Activated B cell treated with CpG ODN at 0.5 μM for 24 hours (primary cell): ENCODE results near the gene CLC. TPM values are rescaled to one million over a fixed set of nuclear protein-coding genes. Genes with fewer than 3 reads are reported as not detected.

Experiments used
- ATAC-seq: fragments of 200-7000 bp; cut with Tn5 transposase; one replicate; pipeline ENCODE4 v1.10.0; 2021; ENCODE audit warnings: low read depth, mild to moderate bottlenecking, moderate library complexity
- CTCF ChIA-PET: fragments of 350-600 bp; sonication (Branson Sonifier 250); formaldehyde crosslinking; loops from one replicate; lab custom pipeline; 2021; ENCODE audit warnings: antibody characterized with exemption; lab: Charles Lee
- POLR2A ChIA-PET: fragments of 350-600 bp; sonication (Branson Sonifier 250); formaldehyde crosslinking; loops from one replicate; lab custom pipeline; 2021; ENCODE audit warnings: antibody characterized with exemption; lab: Charles Lee
- DNase-seq: peaks from one replicate; pipeline ENCODE4 v3.0.0; 2022
- H3K27ac Mint-ChIP-seq: one replicate; pipeline ENCODE4 v1.8.0; 2020; ENCODE audit warnings: mixed read lengths
- H3K27me3 Mint-ChIP-seq: one replicate; pipeline ENCODE4 v1.8.0; 2021; ENCODE audit warnings: mixed read lengths
- H3K36me3 Mint-ChIP-seq: one replicate; pipeline ENCODE4 v1.8.0; 2021; ENCODE audit warnings: low read depth, mixed read lengths
- H3K4me1 Mint-ChIP-seq: one replicate; pipeline ENCODE4 v1.8.0; 2021; ENCODE audit warnings: mixed read lengths
- H3K4me3 Mint-ChIP-seq: one replicate; pipeline ENCODE4 v1.8.0; 2020; ENCODE audit warnings: mild to moderate bottlenecking, mixed read lengths
- H3K9me3 Mint-ChIP-seq: one replicate; pipeline ENCODE4 v1.8.0; 2020; ENCODE audit warnings: mixed read lengths
- intact Hi-C: fragments of 100-400 bp; cut with micrococcal nuclease; formaldehyde crosslinking; loops from one replicate; pipeline ENCODE4 v1.15.1; 2024
- total RNA-seq: library from RNA; stranded (reverse); gene quantifications from 2 replicates; pipeline ENCODE4 v1.2.3, GENCODE V29; 2022
- TF ChIP-seq, protein P1 (sequence below): fragments of 200-600 bp; IDR thresholded peaks from one replicate; pipeline ENCODE4 v1.8.0; 2022; ENCODE audit warnings: antibody characterized with exemption, mild to moderate bottlenecking

CLC gene
- not detected in 2 replicates for total RNA-seq

DNA sequence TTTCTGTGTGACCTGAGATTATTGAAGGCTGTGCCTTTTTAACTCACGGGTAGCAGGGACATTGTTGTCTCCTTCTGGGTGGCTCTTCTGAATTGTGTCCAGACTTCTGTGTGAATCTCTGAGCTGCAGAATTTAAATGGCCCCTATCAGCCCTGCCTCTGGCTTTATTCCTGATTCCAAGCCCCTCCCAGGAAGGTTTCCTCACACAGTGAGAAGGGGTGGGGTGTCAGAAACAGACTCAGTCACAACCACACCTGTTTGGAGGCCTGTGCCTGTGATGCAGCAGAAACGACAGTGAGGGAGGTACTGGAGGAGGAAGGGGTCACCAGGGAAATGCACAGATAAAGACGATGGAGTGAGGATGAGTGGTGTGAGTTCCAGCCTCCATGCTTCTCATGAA is at the start of gene CLC:
TSS of gene CLC (minus strand) at position 139 of the 400 bp plus-strand sequence. CDS start at position 62, 77 bp downstream.
- no peak within 1 kb of the TSS for H3K27ac Mint-ChIP-seq
- no peaks in the 10 kb centered on the region for H3K36me3 Mint-ChIP-seq
- peaks cover 29% of the 10 kb centered on the region for H3K27me3 Mint-ChIP-seq
- TF ChIP-seq, protein P1, sequence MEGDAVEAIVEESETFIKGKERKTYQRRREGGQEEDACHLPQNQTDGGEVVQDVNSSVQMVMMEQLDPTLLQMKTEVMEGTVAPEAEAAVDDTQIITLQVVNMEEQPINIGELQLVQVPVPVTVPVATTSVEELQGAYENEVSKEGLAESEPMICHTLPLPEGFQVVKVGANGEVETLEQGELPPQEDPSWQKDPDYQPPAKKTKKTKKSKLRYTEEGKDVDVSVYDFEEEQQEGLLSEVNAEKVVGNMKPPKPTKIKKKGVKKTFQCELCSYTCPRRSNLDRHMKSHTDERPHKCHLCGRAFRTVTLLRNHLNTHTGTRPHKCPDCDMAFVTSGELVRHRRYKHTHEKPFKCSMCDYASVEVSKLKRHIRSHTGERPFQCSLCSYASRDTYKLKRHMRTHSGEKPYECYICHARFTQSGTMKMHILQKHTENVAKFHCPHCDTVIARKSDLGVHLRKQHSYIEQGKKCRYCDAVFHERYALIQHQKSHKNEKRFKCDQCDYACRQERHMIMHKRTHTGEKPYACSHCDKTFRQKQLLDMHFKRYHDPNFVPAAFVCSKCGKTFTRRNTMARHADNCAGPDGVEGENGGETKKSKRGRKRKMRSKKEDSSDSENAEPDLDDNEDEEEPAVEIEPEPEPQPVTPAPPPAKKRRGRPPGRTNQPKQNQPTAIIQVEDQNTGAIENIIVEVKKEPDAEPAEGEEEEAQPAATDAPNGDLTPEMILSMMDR: no peak
- ATAC-seq (no peak), DNase-seq (no peak)
- no peak within 1 kb of the TSS for H3K4me3 Mint-ChIP-seq
- ChIA-PET POLR2A (no interaction called here), CTCF (no interaction called here)
- H3K4me1 Mint-ChIP-seq: no peaks in the 10 kb centered on the region
- no peaks in the 10 kb centered on the region for H3K9me3 Mint-ChIP-seq
- intact Hi-C loops: no loop called here

DNA sequence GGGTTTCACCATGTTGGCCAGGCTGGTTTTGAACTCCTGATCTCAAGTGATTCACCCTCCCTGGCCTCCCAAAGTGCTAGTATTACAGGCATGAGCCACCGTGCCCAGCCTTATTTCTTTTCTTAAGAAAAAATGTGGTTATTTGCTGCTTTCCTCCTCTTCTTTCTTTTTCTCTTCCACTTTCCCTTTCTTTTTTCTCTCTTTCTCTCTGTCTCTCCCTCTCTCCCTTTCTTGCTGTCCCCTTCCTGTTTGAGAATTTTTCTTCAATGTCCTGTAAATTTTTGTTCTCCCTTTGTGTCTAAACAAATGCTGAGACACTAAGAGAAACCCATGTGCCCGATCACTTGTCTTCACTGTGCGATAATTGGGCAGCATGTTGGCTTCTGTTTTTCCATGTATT is 43.1 kb upstream of the CLC start:
- DNase-seq: no peak
- ChIA-PET CTCF (no interaction called here), POLR2A (no interaction called here)
- no peak for ATAC-seq
- Mint-ChIP-seq H3K27me3 (peaks cover 35% of the 10 kb centered on the region), H3K27ac (no peak overlapping the region), H3K4me1 (no peaks in the 10 kb centered on the region), H3K9me3 (no peaks in the 10 kb centered on the region), H3K36me3 (no peaks in the 10 kb centered on the region), H3K4me3 (no peak overlapping the region)
- intact Hi-C loops: no loop called here
- TF ChIP-seq, protein P1: no peak

DNA sequence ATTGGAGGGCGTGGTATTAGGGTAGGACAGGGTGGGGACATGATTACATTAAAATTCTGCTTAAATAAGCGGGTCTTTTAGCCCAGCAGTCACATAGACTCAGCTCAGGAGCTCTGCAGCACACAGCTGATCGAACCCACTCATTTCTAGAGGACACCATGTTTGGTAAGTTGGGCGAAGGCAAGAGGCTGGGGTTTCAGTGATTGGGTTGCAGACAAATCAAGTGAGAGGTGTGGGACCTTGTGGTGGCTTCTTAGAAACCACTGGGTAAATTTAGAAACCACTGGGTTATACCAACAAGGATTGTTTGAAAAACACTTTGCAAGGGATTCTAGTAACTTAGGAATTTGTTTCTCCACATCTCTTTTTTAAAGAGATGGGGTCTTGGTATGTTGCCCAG is 40.9 kb upstream of the CLC start, which contains the start of gene LEUTX:
TSS of gene LEUTX (plus strand) at position 92 of the 400 bp plus-strand sequence. CDS start at position 159, 67 bp downstream.
- intact Hi-C loops: no loop called here
- ATAC-seq (no peak), DNase-seq (no peak)
- ChIA-PET CTCF (no interaction called here), POLR2A (no interaction called here)
- Mint-ChIP-seq H3K36me3 (no peaks in the 10 kb centered on the region), H3K9me3 (no peaks in the 10 kb centered on the region), H3K27me3 (peaks cover 19% of the 10 kb centered on the region), H3K4me1 (no peaks in the 10 kb centered on the region), H3K27ac (no peak within 1 kb of the TSS), H3K4me3 (no peak within 1 kb of the TSS)
- TF ChIP-seq, protein P1: no peak

DNA sequence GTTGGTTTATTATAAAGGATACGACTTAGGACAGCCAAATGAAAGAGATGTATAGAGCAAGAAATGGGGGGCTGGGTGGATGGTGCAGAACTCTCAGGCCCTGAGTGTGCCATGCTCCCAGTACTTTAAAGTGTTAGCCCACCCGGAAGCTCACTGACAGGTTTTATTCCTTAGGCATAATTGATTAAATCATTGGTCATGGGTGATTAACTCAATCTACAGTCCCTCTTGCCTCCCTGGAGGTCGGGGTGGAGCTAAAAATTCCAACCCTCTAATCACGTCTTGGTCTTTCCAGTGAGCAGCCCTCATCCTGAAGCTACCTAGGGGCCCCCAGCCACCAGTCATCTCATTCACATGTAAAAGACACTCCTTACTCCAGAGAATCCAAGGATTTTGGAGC is 31.0 kb upstream of the CLC start:
- POLR2A ChIA-PET: no interaction called here
- DNase-seq (no peak), ATAC-seq (no peak)
- no peaks in the 10 kb centered on the region for H3K36me3 Mint-ChIP-seq
- intact Hi-C loops: loop anchor here (5.0 kb wide), 1 partner anchor 326 kb away; no protein-coding TSS in a partner anchor
- no peaks in the 10 kb centered on the region for H3K4me1 Mint-ChIP-seq
- TF ChIP-seq, protein P1: no peak
- H3K27ac Mint-ChIP-seq: no peak overlapping the region
- CTCF ChIA-PET: interaction anchor here (1.0 to 1.1 kb wide), 2 partner anchors 24 to 34 kb away, joined by 3 to 4 read pairs; no protein-coding TSS in a partner anchor
- H3K9me3 Mint-ChIP-seq: peaks cover 5% of the 10 kb centered on the region
- peaks cover 11% of the 10 kb centered on the region for H3K27me3 Mint-ChIP-seq
- H3K4me3 Mint-ChIP-seq: no peak overlapping the region

DNA sequence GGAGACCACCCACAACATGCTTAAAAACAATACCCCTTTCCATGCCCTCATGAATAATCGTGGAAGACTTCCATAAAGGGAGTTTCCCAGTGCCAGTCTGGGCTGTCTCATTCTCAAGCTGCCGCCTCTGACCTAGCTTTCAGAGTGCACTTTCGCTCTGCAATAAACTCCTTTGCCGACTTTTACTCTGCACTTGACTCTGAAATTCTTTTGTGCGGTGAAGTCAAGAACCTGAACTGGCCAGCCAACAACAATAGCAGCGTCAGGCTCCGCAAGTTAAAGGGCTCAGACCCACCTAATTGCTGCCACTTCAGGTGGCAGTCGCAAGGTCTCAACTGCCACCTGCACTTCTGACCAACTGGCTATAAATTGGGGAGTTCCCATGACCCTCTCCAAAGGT is 30.5 kb upstream of the CLC start:
- ChIA-PET CTCF (interaction anchor here (1.0 to 1.2 kb wide), 4 partner anchors 24 to 218 kb away, joined by 3 to 4 read pairs (median 3); partner anchors contain the start of gene FBL), POLR2A (no interaction called here)
- Mint-ChIP-seq H3K27me3 (peaks cover 13% of the 10 kb centered on the region), H3K36me3 (no peaks in the 10 kb centered on the region), H3K4me1 (no peaks in the 10 kb centered on the region), H3K4me3 (no peak overlapping the region), H3K9me3 (peaks cover 5% of the 10 kb centered on the region), H3K27ac (no peak overlapping the region)
- ATAC-seq (no peak), DNase-seq (no peak)
- TF ChIP-seq, protein P1: no peak
- intact Hi-C loops: loop anchor here (5.0 kb wide), 1 partner anchor 326 kb away; no protein-coding TSS in a partner anchor
